SK-N-SH treated with all-trans-retinoic acid at 6 μM for 48 hours (cell line): ENCODE measurements around the gene RBM47.

Experiments
- ATAC-seq: fragments of 200-7000 bp; cut with Tn5 transposase; 3 replicates; pipeline ENCODE4 v1.9.1; 2020; ENCODE audit warnings: mild to moderate bottlenecking, moderate library complexity
- ARNTL ChIP-seq: fragments of 450-650 bp; formaldehyde crosslinking; IDR thresholded peaks from 2 replicates; pipeline ENCODE4 v1.5.0; 2020; ENCODE audit warnings: low read depth, mild to moderate bottlenecking, moderate library complexity, borderline replicate concordance
- BACH2 ChIP-seq: fragments of 250-450 bp; sonication (Bioruptor Pico); IDR thresholded peaks from 2 replicates; pipeline ENCODE4 v1.9.0; 2021; ENCODE audit warnings: mild to moderate bottlenecking, borderline replicate concordance
- CSDC2 ChIP-seq: fragments of 250-450 bp; sonication (Bioruptor Pico); IDR thresholded peaks from 2 replicates; pipeline ENCODE4 v1.5.0; 2020; ENCODE audit warnings: mild to moderate bottlenecking, moderate library complexity
- ESRRG ChIP-seq: fragments of 250-450 bp; sonication (Bioruptor Pico); IDR thresholded peaks from 2 replicates; pipeline ENCODE4 v1.6.1; 2021; ENCODE audit warnings: mild to moderate bottlenecking
- GLIS3 ChIP-seq: fragments of 250-450 bp; sonication (Bioruptor Pico); IDR thresholded peaks from 2 replicates; pipeline ENCODE4 v1.5.0; 2020; ENCODE audit warnings: mild to moderate bottlenecking, moderate library complexity
- ISL1 ChIP-seq: fragments of 250-450 bp; sonication (Bioruptor Pico); IDR thresholded peaks from 2 replicates; pipeline ENCODE4 v2.1.2; 2022; ENCODE audit warnings: mild to moderate bottlenecking, moderate library complexity
- OSR1 ChIP-seq: fragments of 250-450 bp; sonication (Bioruptor Pico); IDR thresholded peaks from 2 replicates; pipeline ENCODE4 v1.8.0; 2022; ENCODE audit warnings: moderate library complexity, mild to moderate bottlenecking, inconsistent platforms
- PPARA ChIP-seq: fragments of 250-450 bp; sonication (Bioruptor Pico); IDR thresholded peaks from 2 replicates; pipeline ENCODE4 v1.5.0; 2020; ENCODE audit warnings: mild to moderate bottlenecking, borderline replicate concordance
- RARB ChIP-seq: fragments of 250-450 bp; sonication (Bioruptor Pico); IDR thresholded peaks from 2 replicates; pipeline ENCODE4 v1.8.0; 2021; ENCODE audit warnings: mild to moderate bottlenecking, moderate library complexity
- SNAI2 ChIP-seq: fragments of 250-450 bp; sonication (Bioruptor Pico); IDR thresholded peaks from 2 replicates; pipeline ENCODE4 v1.5.0; 2020; ENCODE audit warnings: mild to moderate bottlenecking, moderate library complexity
- TCF4 ChIP-seq: fragments of 250-450 bp; sonication (Bioruptor Pico); IDR thresholded peaks from 2 replicates; pipeline ENCODE4 v1.8.0; 2021; ENCODE audit warnings: mild to moderate bottlenecking, moderate library complexity, borderline replicate concordance
- TOX ChIP-seq: fragments of 250-450 bp; sonication (Bioruptor Pico); IDR thresholded peaks from 2 replicates; pipeline ENCODE4 v1.8.0; 2021; ENCODE audit warnings: mild to moderate bottlenecking, moderate library complexity, borderline replicate concordance
- ZC3H10 ChIP-seq: fragments of 250-450 bp; sonication (Bioruptor Pico); IDR thresholded peaks from 2 replicates; pipeline ENCODE4 v1.5.1; 2021; ENCODE audit warnings: mild to moderate bottlenecking, moderate library complexity
- ZFP3 ChIP-seq: fragments of 250-450 bp; sonication (Bioruptor Pico); IDR thresholded peaks from 2 replicates; pipeline ENCODE4 v1.5.0; 2020; ENCODE audit warnings: mild to moderate bottlenecking, moderate library complexity
- ZFP30 ChIP-seq: fragments of 450-650 bp; formaldehyde crosslinking; IDR thresholded peaks from 2 replicates; pipeline ENCODE4 v1.5.0; 2022; ENCODE audit warnings: mild to moderate bottlenecking, moderate library complexity
- ZNF565 ChIP-seq: fragments of 450-650 bp; formaldehyde crosslinking; conservative IDR thresholded peaks from 2 replicates; pipeline ENCODE4 v1.5.0; 2020; ENCODE audit warnings: low read depth, mild to moderate bottlenecking, moderate library complexity
- ZNF70 ChIP-seq: fragments of 450-650 bp; formaldehyde crosslinking; IDR thresholded peaks from 2 replicates; pipeline ENCODE4 v1.5.0; 2020; ENCODE audit warnings: mild to moderate bottlenecking, moderate library complexity
- ZNF8 ChIP-seq: fragments of 450-650 bp; formaldehyde crosslinking; IDR thresholded peaks from 2 replicates; pipeline ENCODE4 v1.5.0; 2020; ENCODE audit warnings: mild to moderate bottlenecking, moderate library complexity
- TF ChIP-seq, protein P1 (sequence below): fragments of 250-450 bp; sonication (Bioruptor Pico); IDR thresholded peaks from 2 replicates; pipeline ENCODE4 v1.5.1; 2021; ENCODE audit warnings: mild to moderate bottlenecking, moderate library complexity
- TF ChIP-seq, protein P2 (sequence below): fragments of 250-450 bp; sonication (Bioruptor Pico); IDR thresholded peaks from 2 replicates; pipeline ENCODE4 v1.5.0; 2020; ENCODE audit warnings: mild to moderate bottlenecking, moderate library complexity
- TF ChIP-seq, protein P3 (sequence below): fragments of 250-450 bp; sonication (Bioruptor Pico); IDR thresholded peaks from 2 replicates; pipeline ENCODE4 v1.5.1; 2020; ENCODE audit warnings: low read depth, mild to moderate bottlenecking, moderate library complexity
- TF ChIP-seq, protein P4 (sequence below): fragments of 250-450 bp; sonication (Bioruptor Pico); IDR thresholded peaks from 2 replicates; pipeline ENCODE4 v1.8.0; 2020; ENCODE audit warnings: mild to moderate bottlenecking, moderate library complexity, borderline replicate concordance
- TF ChIP-seq, protein P5 (sequence below): fragments of 250-450 bp; sonication (Bioruptor Pico); IDR thresholded peaks from 2 replicates; pipeline ENCODE4 v1.8.0; 2021; ENCODE audit warnings: low read depth, mild to moderate bottlenecking, moderate library complexity, borderline replicate concordance

The RBM47 gene

DNA sequence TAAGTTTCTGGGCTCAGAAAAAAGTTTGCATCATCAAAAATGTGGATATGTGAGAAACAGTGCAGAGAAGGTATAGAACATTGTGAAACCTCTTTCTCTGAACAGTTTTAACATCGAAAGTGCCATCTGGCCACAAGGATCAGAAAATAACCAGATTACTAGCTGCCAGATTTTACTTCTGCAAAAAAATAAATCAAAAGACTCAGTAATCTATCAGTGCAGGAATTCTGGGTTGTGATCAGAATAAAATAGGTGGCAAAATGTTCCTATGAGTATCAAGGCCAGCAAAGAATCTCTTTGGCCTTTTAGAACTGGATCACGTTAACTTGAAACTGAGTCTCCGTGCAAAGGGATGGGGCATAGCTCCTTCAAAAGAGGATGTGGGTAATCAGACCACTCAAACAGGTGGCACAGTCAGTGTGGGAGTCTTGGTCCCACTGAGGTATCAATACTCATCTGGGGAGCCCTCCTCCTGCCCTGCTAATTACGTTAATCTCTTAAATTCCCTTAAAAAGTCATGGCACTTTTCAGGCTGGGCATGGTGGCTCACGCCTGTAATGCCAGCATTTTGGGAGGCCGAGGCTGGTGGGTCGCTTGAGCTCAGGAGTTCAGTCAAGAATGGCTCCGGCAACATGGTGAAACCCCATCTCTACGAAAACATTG lies 26.7 kb upstream of the RBM47 start:
- ATAC-seq, result no peak
- no peak for TF ChIP-seq PPARA
- TF ChIP-seq, protein P1, sequence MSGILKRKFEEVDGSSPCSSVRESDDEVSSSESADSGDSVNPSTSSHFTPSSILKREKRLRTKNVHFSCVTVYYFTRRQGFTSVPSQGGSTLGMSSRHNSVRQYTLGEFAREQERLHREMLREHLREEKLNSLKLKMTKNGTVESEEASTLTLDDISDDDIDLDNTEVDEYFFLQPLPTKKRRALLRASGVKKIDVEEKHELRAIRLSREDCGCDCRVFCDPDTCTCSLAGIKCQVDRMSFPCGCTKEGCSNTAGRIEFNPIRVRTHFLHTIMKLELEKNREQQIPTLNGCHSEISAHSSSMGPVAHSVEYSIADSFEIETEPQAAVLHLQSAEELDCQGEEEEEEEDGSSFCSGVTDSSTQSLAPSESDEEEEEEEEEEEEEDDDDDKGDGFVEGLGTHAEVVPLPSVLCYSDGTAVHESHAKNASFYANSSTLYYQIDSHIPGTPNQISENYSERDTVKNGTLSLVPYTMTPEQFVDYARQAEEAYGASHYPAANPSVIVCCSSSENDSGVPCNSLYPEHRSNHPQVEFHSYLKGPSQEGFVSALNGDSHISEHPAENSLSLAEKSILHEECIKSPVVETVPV (CRISPR knock-in tag), result no peak
- no peak for TF ChIP-seq ZNF8 (CRISPR knock-in tag)
- no peak for TF ChIP-seq ISL1 (CRISPR knock-in tag)
- TF ChIP-seq ZNF565 (CRISPR knock-in tag), result no peak
- TF ChIP-seq, protein P2, sequence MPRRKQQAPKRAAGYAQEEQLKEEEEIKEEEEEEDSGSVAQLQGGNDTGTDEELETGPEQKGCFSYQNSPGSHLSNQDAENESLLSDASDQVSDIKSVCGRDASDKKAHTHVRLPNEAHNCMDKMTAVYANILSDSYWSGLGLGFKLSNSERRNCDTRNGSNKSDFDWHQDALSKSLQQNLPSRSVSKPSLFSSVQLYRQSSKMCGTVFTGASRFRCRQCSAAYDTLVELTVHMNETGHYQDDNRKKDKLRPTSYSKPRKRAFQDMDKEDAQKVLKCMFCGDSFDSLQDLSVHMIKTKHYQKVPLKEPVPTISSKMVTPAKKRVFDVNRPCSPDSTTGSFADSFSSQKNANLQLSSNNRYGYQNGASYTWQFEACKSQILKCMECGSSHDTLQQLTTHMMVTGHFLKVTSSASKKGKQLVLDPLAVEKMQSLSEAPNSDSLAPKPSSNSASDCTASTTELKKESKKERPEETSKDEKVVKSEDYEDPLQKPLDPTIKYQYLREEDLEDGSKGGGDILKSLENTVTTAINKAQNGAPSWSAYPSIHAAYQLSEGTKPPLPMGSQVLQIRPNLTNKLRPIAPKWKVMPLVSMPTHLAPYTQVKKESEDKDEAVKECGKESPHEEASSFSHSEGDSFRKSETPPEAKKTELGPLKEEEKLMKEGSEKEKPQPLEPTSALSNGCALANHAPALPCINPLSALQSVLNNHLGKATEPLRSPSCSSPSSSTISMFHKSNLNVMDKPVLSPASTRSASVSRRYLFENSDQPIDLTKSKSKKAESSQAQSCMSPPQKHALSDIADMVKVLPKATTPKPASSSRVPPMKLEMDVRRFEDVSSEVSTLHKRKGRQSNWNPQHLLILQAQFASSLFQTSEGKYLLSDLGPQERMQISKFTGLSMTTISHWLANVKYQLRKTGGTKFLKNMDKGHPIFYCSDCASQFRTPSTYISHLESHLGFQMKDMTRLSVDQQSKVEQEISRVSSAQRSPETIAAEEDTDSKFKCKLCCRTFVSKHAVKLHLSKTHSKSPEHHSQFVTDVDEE (CRISPR knock-in tag), result no peak
- no peak for TF ChIP-seq ZC3H10 (CRISPR knock-in tag)
- no peak for TF ChIP-seq BACH2 (CRISPR knock-in tag)
- TF ChIP-seq OSR1 (CRISPR knock-in tag), result no peak
- no peak for TF ChIP-seq TCF4 (CRISPR knock-in tag)
- TF ChIP-seq, protein P3, sequence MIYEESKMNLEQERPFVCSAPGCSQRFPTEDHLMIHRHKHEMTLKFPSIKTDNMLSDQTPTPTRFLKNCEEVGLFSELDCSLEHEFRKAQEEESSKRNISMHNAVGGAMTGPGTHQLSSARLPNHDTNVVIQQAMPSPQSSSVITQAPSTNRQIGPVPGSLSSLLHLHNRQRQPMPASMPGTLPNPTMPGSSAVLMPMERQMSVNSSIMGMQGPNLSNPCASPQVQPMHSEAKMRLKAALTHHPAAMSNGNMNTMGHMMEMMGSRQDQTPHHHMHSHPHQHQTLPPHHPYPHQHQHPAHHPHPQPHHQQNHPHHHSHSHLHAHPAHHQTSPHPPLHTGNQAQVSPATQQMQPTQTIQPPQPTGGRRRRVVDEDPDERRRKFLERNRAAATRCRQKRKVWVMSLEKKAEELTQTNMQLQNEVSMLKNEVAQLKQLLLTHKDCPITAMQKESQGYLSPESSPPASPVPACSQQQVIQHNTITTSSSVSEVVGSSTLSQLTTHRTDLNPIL (CRISPR knock-in tag), result no peak
- no peak for TF ChIP-seq ZNF70 (CRISPR knock-in tag)
- no peak for TF ChIP-seq CSDC2 (CRISPR knock-in tag)
- TF ChIP-seq, protein P4, sequence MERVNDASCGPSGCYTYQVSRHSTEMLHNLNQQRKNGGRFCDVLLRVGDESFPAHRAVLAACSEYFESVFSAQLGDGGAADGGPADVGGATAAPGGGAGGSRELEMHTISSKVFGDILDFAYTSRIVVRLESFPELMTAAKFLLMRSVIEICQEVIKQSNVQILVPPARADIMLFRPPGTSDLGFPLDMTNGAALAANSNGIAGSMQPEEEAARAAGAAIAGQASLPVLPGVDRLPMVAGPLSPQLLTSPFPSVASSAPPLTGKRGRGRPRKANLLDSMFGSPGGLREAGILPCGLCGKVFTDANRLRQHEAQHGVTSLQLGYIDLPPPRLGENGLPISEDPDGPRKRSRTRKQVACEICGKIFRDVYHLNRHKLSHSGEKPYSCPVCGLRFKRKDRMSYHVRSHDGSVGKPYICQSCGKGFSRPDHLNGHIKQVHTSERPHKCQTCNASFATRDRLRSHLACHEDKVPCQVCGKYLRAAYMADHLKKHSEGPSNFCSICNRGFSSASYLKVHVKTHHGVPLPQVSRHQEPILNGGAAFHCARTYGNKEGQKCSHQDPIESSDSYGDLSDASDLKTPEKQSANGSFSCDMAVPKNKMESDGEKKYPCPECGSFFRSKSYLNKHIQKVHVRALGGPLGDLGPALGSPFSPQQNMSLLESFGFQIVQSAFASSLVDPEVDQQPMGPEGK (CRISPR knock-in tag), result no peak
- no peak for TF ChIP-seq GLIS3 (CRISPR knock-in tag)
- no peak for TF ChIP-seq ARNTL (CRISPR knock-in tag)
- TF ChIP-seq, protein P5, sequence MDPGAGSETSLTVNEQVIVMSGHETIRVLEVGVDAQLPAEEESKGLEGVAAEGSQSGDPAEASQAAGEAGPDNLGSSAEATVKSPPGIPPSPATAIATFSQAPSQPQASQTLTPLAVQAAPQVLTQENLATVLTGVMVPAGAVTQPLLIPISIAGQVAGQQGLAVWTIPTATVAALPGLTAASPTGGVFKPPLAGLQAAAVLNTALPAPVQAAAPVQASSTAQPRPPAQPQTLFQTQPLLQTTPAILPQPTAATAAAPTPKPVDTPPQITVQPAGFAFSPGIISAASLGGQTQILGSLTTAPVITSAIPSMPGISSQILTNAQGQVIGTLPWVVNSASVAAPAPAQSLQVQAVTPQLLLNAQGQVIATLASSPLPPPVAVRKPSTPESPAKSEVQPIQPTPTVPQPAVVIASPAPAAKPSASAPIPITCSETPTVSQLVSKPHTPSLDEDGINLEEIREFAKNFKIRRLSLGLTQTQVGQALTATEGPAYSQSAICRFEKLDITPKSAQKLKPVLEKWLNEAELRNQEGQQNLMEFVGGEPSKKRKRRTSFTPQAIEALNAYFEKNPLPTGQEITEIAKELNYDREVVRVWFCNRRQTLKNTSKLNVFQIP (CRISPR knock-in tag), result no peak
- TF ChIP-seq RARB (CRISPR knock-in tag), result no peak
- no peak for TF ChIP-seq TOX (CRISPR knock-in tag)

DNA sequence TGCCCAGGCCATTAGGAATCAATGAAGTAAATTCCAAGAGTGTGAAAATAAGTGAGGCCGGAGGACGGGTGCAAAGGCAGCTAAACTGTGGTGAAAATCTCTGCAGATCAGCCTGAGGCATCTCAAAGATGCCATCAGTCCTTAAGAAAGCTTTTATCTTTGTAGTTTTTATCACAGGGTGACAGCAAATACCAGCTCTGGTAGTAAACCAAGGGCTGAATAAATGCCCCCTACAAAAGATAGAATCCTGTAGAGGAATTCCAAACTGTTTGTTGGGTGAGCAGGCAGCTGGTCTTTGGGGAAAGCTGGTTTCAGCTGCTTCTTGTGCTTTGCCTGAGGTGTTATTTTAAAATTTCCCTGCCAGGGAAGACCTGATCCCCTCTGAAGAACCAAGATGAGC lies 21.6 kb upstream of the RBM47 start:
- no peak for TF ChIP-seq ZNF70 (CRISPR knock-in tag)
- TF ChIP-seq ZNF565 (CRISPR knock-in tag), result no peak
- no peak for TF ChIP-seq ZFP30 (CRISPR knock-in tag)
- TF ChIP-seq OSR1 (CRISPR knock-in tag), result no peak
- TF ChIP-seq ISL1 (CRISPR knock-in tag), result no peak
- TF ChIP-seq ESRRG (CRISPR knock-in tag), result no peak
- no peak for TF ChIP-seq TCF4 (CRISPR knock-in tag)
- no peak for TF ChIP-seq BACH2 (CRISPR knock-in tag)
- TF ChIP-seq, protein P4 (CRISPR knock-in tag), result no peak
- TF ChIP-seq, protein P2 (CRISPR knock-in tag), result no peak
- TF ChIP-seq PPARA, result no peak
- TF ChIP-seq ZC3H10 (CRISPR knock-in tag), result no peak
- no peak for TF ChIP-seq ZFP3
- TF ChIP-seq ARNTL (CRISPR knock-in tag), result no peak
- TF ChIP-seq GLIS3 (CRISPR knock-in tag), result no peak
- TF ChIP-seq SNAI2, result no peak
- no peak for TF ChIP-seq TOX (CRISPR knock-in tag)
- TF ChIP-seq CSDC2 (CRISPR knock-in tag), result no peak
- no peak for TF ChIP-seq RARB (CRISPR knock-in tag)
- ATAC-seq, result no peak
